IMR-90 (cell line): ENCODE measurements around the gene SEC14L6. TPM values are rescaled to one million over a fixed set of nuclear protein-coding genes. Genes with fewer than 3 reads are reported as not detected.

Experiments
- ATAC-seq: fragments of 200-7000 bp; cut with Tn5 transposase; 2 replicates; pipeline ENCODE4 v1.9.1; 2020; ENCODE audit warnings: low read depth, mild to moderate bottlenecking, moderate library complexity
- BruUV-seq: library from RNA; stranded (reverse); fragments of 400-500 nt; replicated peaks from 2 replicates; lab custom pipeline; 2021; lab: Mats Ljungman, UMichigan
- CTCF ChIA-PET: fragments of 300-600 bp; formaldehyde crosslinking; extraction: SDS; loops from one replicate; lab custom pipeline; 2021; ENCODE audit warnings: antibody characterized with exemption; lab: Yijun Ruan, JAX
- POLR2A ChIA-PET: fragments of 300-600 bp; sonication (Branson Sonifier 250); formaldehyde crosslinking; loops from one replicate; lab custom pipeline; 2022; ENCODE audit warnings: antibody characterized with exemption; ENCODE audit not compliant: unreplicated experiment; lab: Charles Lee
- DNase-seq: peaks from one replicate; pipeline ENCODE4 v3.0.0; 2013
- H2AFZ ChIP-seq: replicated peaks from 2 replicates; pipeline ENCODE3; 2013; ENCODE audit warnings: low read length, mild to moderate bottlenecking; ENCODE audit not compliant: poor library complexity
- H2AK5ac ChIP-seq: 2 replicates; pipeline ENCODE4 v1.6.1; 2013; ENCODE audit warnings: low read depth, low read length, inconsistent platforms
- H2AK9ac ChIP-seq: replicated peaks from 2 replicates; pipeline ENCODE3; 2013; ENCODE audit warnings: mild to moderate bottlenecking, low read depth, low read length, moderate library complexity; ENCODE audit not compliant: poor library complexity
- H2BK120ac ChIP-seq: 2 replicates; pipeline ENCODE4 v1.6.1; 2013; ENCODE audit warnings: low read depth, low read length, inconsistent platforms
- H2BK15ac ChIP-seq: 3 replicates; pipeline ENCODE4 v1.6.1; 2013; ENCODE audit warnings: low read depth, low read length, inconsistent platforms
- H2BK20ac ChIP-seq: 2 replicates; pipeline ENCODE4 v1.6.1; 2013; ENCODE audit warnings: low read depth, mild to moderate bottlenecking, inconsistent platforms, low read length, moderate library complexity
- H2BK5ac ChIP-seq: 2 replicates; pipeline ENCODE4 v1.6.1; 2013; ENCODE audit warnings: mild to moderate bottlenecking, low read depth, low read length, inconsistent platforms; ENCODE audit not compliant: poor library complexity, severe bottlenecking
- H3K14ac ChIP-seq: replicated peaks from 2 replicates; pipeline ENCODE4 v1.6.1; 2013; ENCODE audit warnings: low read depth, low read length, inconsistent platforms
- H3K18ac ChIP-seq: 2 replicates; pipeline ENCODE4 v1.6.1; 2013; ENCODE audit warnings: low read depth, low read length, control low read depth
- H3K23ac ChIP-seq: 2 replicates; pipeline ENCODE4 v1.6.1; 2013; ENCODE audit warnings: low read depth, low read length, inconsistent platforms
- H3K27ac ChIP-seq: 2 replicates; pipeline ENCODE4 v1.5.1; 2013; ENCODE audit warnings: mild to moderate bottlenecking, control low read depth, low read length; ENCODE audit not compliant: insufficient read depth
- H3K27me3 ChIP-seq: 2 replicates; pipeline ENCODE4 v1.6.1; 2013; ENCODE audit warnings: low read length; ENCODE audit not compliant: control insufficient read depth, insufficient read depth
- H3K36me3 ChIP-seq: 2 replicates; pipeline ENCODE4 v1.6.1; 2013; ENCODE audit warnings: low read length, mixed read lengths; ENCODE audit not compliant: control insufficient read depth, insufficient read depth
- H3K4ac ChIP-seq: 2 replicates; pipeline ENCODE4 v1.6.1; 2013; ENCODE audit warnings: low read depth, low read length, inconsistent platforms
- H3K4me1 ChIP-seq: 2 replicates; pipeline ENCODE4 v1.6.1; 2013; ENCODE audit warnings: low read length, mixed read lengths; ENCODE audit not compliant: control insufficient read depth, insufficient read depth
- H3K4me2 ChIP-seq: 2 replicates; pipeline ENCODE4 v1.6.1; 2013; ENCODE audit warnings: low read depth, mild to moderate bottlenecking, control low read depth, low read length, moderate library complexity
- H3K4me3 ChIP-seq: 2 replicates; pipeline ENCODE4 v1.5.1; 2013; ENCODE audit warnings: low read depth, mild to moderate bottlenecking, control low read depth, low read length, moderate library complexity; ENCODE audit not compliant: insufficient read depth
- H3K56ac ChIP-seq: 2 replicates; pipeline ENCODE4 v1.6.1; 2013; ENCODE audit warnings: low read length, inconsistent platforms; ENCODE audit not compliant: insufficient read depth; ENCODE audit errors: extremely low read depth
- H3K79me1 ChIP-seq, 2 experiments: 2 replicates each; pipeline ENCODE4 v1.6.1; 2013; ENCODE audit warnings: low read length in 2 of 2, inconsistent platforms in 1 of 2, low read depth in 1 of 2
- H3K9ac ChIP-seq: 2 replicates; pipeline ENCODE4 v1.6.1; 2013; ENCODE audit warnings: low read depth, low read length, control low read depth
- H3K9me1 ChIP-seq: 2 replicates; pipeline ENCODE4 v1.6.1; 2013; ENCODE audit warnings: low read length, inconsistent platforms; ENCODE audit not compliant: insufficient read depth
- H3K9me3 ChIP-seq: 2 replicates; pipeline ENCODE4 v1.6.1; 2013; ENCODE audit warnings: low read length; ENCODE audit not compliant: control insufficient read depth, insufficient read depth
- H4K20me1 ChIP-seq: 2 replicates; pipeline ENCODE4 v1.6.1; 2013; ENCODE audit warnings: low read length, inconsistent platforms; ENCODE audit not compliant: insufficient read depth
- H4K5ac ChIP-seq: 2 replicates; pipeline ENCODE4 v1.6.1; 2013; ENCODE audit warnings: mild to moderate bottlenecking, low read depth, low read length, control low read depth
- H4K8ac ChIP-seq, 2 experiments: 2 replicates each; pipeline ENCODE4 v1.6.1; 2013; ENCODE audit warnings: low read depth in 2 of 2, low read length in 2 of 2, control low read depth in 1 of 2, inconsistent platforms in 1 of 2
- H4K91ac ChIP-seq: 2 replicates; pipeline ENCODE4 v1.6.1; 2013; ENCODE audit warnings: low read depth, low read length, inconsistent platforms; ENCODE audit not compliant: insufficient read depth
- CEBPB ChIP-seq: IDR thresholded peaks from 2 replicates; pipeline ENCODE4 v1.6.1; 2012; ENCODE audit warnings: low read depth, low read length, improper control_type of control experiment
- ELK1 ChIP-seq: fragments of 150-350 bp; IDR thresholded peaks from 2 replicates; pipeline ENCODE4 v1.6.1; 2016; ENCODE audit warnings: low read depth, mild to moderate bottlenecking, low read length, moderate library complexity, borderline replicate concordance
- FOS ChIP-seq: fragments of 150-350 bp; IDR thresholded peaks from 2 replicates; pipeline ENCODE4 v1.6.1; 2016; ENCODE audit warnings: low read depth, low read length
- MAFK ChIP-seq: IDR thresholded peaks from 2 replicates; pipeline ENCODE4 v1.6.1; 2012; ENCODE audit warnings: low read depth, low read length, improper control_type of control experiment
- MXI1 ChIP-seq: IDR thresholded peaks from 2 replicates; pipeline ENCODE4 v1.6.1; 2012; ENCODE audit warnings: low read depth, mild to moderate bottlenecking, low read length, moderate library complexity, borderline replicate concordance
- NFE2L2 ChIP-seq: fragments of 150-350 bp; IDR thresholded peaks from 2 replicates; pipeline ENCODE4 v1.6.1; 2016; ENCODE audit warnings: low read depth, mild to moderate bottlenecking, low read length
- RAD21 ChIP-seq: IDR thresholded peaks from 2 replicates; pipeline ENCODE4 v1.6.1; 2012; ENCODE audit warnings: low read length, improper control_type of control experiment
- SMC3 ChIP-seq: fragments of 150-350 bp; IDR thresholded peaks from 2 replicates; pipeline ENCODE4 v1.6.1; 2016; ENCODE audit warnings: low read depth, mild to moderate bottlenecking, antibody characterized with exemption, low read length, moderate library complexity
- WGBS, 2 experiments: methylation state at CpG; one replicate each; pipeline versions ENCODE4 v1.1.5 to v1.1.7; 2013; ENCODE audit warnings: missing lambda C conversion rate in 2 of 2; ENCODE audit not compliant: insufficient read length in 1 of 2; ENCODE audit errors: extremely low coverage in 2 of 2; 5-methylcytosine and 5-hydroxymethylcytosine counted together
- dilution Hi-C: fragments of 300-500 bp; cut with HindIII; formaldehyde crosslinking; loops from one replicate; pipeline ENCODE4 v1.14.3; 2018; ENCODE audit warnings: low sequenced_read_pairs; ENCODE audit not compliant: unreplicated experiment
- in situ Hi-C: fragments of 300-500 bp; cut with MboI; formaldehyde crosslinking; loops from 3 replicates; pipeline ENCODE4 v1.14.3; 2019; ENCODE audit warnings: low sequenced_read_pairs, inconsistent platforms, mixed read lengths
- intact Hi-C: fragments of 100-400 bp; cut with micrococcal nuclease; formaldehyde crosslinking; loops from 2 replicates; pipeline ENCODE4 v1.10.0; 2022
- polyA plus RNA-seq, 3 experiments: library from polyadenylated mRNA; depleted of rRNA; stranded (reverse); fragments of >200 nt; gene quantifications; 2 replicates each; pipeline ENCODE4 v1.2.3, GENCODE V29; 2012; ENCODE audit warnings: low replicate concordance in 1 of 3
- total RNA-seq: library from RNA; depleted of rRNA; stranded (reverse); fragments of >200 nt; gene quantifications from 2 replicates; pipeline ENCODE4 v1.2.3, GENCODE V29; 2012

The SEC14L6 gene
- total and polyA plus RNA-seq, 2 of the 4 experiments (the other 2 are of a cell fraction): 0.09 TPM; not detected in 1

GRCh38 chr22:30559889-30560288, 13.3 kb upstream of the SEC14L6 start:
- Histone ChIP-seq H2AK9ac (no peak overlapping the region), H2BK120ac (no peak overlapping the region), H2AK5ac (no peak overlapping the region), H3K9me1 (no peaks in the 10 kb centered on the region), H2BK5ac (no peak overlapping the region), H3K4me2 (no peak overlapping the region), H4K8ac (no peak overlapping the region), H3K23ac (no peak overlapping the region), H4K20me1 (no peaks in the 10 kb centered on the region), H3K18ac (no peak overlapping the region), H3K4me1 (no peaks in the 10 kb centered on the region), H3K27me3 (peaks cover 21% of the 10 kb centered on the region), H3K14ac (no peak overlapping the region), H4K5ac (no peak overlapping the region), H3K4me3 (no peak overlapping the region), H3K56ac (no peak overlapping the region), H2AFZ (no peak overlapping the region), H3K9me3 (no peaks in the 10 kb centered on the region), H2BK20ac (no peak overlapping the region), H3K27ac (no peak overlapping the region), H3K4ac (no peak overlapping the region), H3K9ac (no peak overlapping the region), H2BK15ac (no peak overlapping the region), H3K36me3 (no peaks in the 10 kb centered on the region), H3K79me1 (no peaks in the 10 kb centered on the region), H4K91ac (no peak overlapping the region)
- in situ Hi-C loops (no loop called here), intact Hi-C loops (no loop called here), dilution Hi-C loops (no loop called here)
- no peak for TF ChIP-seq CEBPB
- no peak for TF ChIP-seq NFE2L2
- no peak for TF ChIP-seq FOS
- no peak for TF ChIP-seq ELK1
- no peak for TF ChIP-seq SMC3
- no peak for TF ChIP-seq MXI1
- TF ChIP-seq MAFK: no peak
- TF ChIP-seq RAD21: no peak
- CTCF ChIA-PET: no interaction called here
- no TSS peak for BruUV-seq
- 43% methylated on average over 2 of the region's 6 CpGs; no CpG with 5 or more reads in 1 of the 2 experiments for WGBS, 2 experiments
- DNase-seq (no peak), ATAC-seq (no peak)
- POLR2A ChIA-PET: no interaction called here
